OCI-LY1 (cell line): ENCODE data around the gene SBSN.

ENCODE experiments used
- EZH2 ChIP-seq: fragments of 200-600 bp; sonication (generic), shearing (Covaris generic); IDR thresholded peaks from 2 replicates; pipeline ENCODE4 v1.8.0; 2017; ENCODE audit warnings: borderline replicate concordance, mixed run types, mild to moderate bottlenecking, antibody characterized with exemption, low read length, moderate library complexity, mixed read lengths
- TF ChIP-seq, protein P1 (sequence below): fragments of 200-600 bp; sonication (generic), shearing (Covaris generic); IDR thresholded peaks from 2 replicates; pipeline ENCODE4 v1.5.1; 2017; ENCODE audit warnings: mild to moderate bottlenecking, antibody characterized with exemption, low read length, moderate library complexity, mixed read lengths

DNA sequence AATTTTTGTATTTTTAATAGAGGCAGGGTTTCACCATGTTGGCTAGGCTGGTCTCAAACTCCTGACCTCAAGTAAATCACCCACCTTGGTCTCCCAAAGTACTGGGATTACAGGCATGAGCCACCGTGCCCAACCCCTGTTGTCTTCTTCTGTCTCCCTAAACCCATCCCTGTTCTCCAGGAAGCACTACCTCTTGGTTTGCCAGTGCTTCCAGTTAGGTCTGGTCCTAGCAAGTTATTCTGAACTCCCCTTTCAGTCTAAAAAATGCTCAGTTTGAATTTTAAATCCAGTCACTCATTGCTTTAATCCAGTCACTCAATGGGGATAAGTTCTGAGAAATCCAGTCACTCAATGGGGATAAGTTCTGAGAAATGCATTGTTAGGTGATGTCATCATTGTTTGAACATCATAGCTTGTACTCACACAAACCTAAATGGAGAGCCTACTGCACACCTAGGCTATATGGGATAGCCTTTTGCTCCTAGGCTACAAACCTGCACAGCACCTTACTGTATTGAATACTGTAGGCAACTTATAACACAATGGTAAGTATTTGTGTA lies 43.4 kb upstream of the SBSN start:
- TF ChIP-seq EZH2 = no peak
- TF ChIP-seq, protein P1, sequence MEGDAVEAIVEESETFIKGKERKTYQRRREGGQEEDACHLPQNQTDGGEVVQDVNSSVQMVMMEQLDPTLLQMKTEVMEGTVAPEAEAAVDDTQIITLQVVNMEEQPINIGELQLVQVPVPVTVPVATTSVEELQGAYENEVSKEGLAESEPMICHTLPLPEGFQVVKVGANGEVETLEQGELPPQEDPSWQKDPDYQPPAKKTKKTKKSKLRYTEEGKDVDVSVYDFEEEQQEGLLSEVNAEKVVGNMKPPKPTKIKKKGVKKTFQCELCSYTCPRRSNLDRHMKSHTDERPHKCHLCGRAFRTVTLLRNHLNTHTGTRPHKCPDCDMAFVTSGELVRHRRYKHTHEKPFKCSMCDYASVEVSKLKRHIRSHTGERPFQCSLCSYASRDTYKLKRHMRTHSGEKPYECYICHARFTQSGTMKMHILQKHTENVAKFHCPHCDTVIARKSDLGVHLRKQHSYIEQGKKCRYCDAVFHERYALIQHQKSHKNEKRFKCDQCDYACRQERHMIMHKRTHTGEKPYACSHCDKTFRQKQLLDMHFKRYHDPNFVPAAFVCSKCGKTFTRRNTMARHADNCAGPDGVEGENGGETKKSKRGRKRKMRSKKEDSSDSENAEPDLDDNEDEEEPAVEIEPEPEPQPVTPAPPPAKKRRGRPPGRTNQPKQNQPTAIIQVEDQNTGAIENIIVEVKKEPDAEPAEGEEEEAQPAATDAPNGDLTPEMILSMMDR = no peak
